SW 1271 (cell line): ENCODE results near the gene USP49.

Experiments used
- DNase-seq, 2 experiments: peaks; one replicate each; lab custom pipeline; 2025; lab: John Stamatoyannopoulos, UW

USP49 gene

DNA sequence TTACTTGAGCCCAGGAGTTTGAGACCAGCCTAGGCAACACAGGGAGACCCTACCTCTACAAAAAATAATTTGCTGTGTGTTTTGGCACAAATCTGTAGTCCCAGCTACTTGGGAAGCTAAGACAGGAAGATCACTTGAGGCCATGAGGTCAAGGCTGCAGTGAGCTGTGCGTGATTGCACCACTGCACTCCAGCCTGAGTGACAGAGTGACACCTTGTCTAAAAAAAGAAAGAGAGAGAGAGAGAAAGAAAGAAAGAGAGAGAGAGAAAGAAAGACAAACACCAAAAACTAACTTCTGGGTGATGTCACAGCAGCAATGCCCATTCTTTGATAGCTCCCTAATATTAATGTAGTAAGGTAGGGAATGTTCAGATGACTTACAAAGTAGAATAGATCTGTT is 20.4 kb downstream of the USP49 start:
- no peak for DNase-seq

- no peak for DNase-seq
Measured at GRCh38 chr6:41872147-41872546, 23.0 kb downstream of the USP49 start.

DNA sequence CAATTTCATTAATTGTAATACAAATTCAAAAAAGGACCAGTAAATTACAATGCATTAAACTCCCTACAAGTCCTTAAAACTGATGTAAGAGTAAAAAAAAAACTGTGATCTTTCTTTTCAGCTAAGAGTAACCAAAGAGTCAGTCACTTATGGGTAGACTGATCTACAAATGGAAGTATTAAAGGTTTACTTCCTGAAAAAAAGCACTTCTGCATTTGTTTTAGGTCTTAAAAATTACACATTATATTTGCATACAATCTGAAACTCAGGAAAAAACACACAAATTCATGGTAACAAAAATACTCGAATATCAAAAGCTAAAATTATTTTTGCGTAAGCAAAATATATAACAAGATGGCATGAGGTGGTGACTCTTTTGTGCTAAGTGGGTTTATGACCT is 23.5 kb downstream of the USP49 start:
- DNase-seq = no peak

DNA sequence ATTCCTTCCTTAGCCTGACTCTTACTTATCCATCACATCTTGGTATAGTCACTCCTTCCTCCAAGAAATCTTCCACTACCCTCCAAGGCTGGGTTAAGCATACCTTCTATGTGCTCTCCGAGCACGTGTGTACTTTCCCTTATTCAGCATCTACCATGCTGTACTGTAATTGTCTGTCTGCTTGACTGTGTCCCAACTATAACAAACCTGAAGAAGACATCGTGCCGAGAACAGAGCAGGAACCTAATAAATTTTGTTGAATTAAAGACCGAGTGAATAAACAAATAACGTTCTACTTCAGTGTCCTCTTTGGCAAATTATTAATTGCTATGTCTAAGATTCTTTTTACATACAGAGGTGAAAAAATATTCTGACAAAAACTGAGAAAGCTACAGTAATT is 35.8 kb downstream of the USP49 start:
- DNase-seq = no peak

- DNase-seq = no peak
Measured at GRCh38 chr6:41858703-41859102, 36.5 kb downstream of the USP49 start.

DNA sequence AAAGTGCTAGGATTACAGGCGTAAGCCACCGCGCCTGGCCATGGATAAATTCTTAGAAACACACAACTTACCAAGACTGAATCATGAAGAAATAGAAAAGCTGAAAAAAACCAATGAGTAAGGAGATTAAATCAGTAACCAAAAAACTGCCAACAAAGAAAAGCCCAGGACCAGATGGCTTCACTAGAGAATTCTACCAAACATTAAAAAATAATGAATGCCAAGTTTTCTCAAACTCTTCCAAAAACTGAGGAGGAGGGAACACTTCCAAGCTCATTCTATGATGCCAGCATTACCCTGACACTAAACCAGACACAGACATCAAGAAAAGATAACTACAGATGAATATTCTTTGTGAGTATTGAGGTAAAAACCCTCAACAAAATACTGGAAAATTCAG is 44.3 kb downstream of the USP49 start:
- DNase-seq = no peak

GRCh38 chr6:41846666-41847237 is 48.4 kb downstream of the USP49 start:
- peak; percentile 58 to 84 for DNase-seq

GRCh38 chr6:41843178-41843577 is 52.0 kb downstream of the USP49 start:
- DNase-seq = no peak

DNA sequence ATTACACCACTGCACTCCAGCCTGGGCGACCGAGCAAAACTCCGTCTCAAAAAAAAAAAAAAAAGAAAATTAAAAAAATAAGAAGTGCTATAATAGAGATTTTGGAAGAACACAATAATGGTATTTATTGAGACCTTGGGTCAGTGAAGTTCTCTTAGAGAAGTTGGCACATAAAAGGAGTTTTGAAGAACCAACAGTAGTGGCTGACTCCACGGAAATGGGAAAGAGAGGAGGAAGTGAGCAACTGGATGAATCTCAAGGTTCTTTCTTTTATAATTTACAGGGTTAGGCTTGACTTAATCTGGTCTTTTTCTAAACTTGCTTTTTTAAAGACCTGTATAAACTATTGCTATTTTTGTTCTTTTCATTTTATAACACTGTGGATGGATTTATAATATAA is 54.8 kb downstream of the USP49 start:
- no peak for DNase-seq

DNA sequence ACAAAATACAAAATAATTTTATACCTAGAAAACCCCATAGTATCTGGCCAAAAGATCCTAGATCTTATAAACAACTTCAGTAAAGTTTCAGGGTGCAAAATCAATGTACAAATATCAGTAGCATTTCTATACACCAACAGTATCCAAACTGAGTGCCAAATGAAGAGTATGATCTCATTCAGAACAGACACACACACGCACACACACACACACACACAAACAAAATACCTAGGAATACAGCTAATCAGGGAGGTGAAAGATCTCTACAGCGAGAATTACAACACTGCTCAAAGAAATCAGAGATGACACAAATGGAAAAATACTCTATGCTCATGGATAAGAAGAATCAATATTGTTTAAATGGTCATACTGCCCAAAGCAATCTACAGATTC is 58.5 kb downstream of the USP49 start:
- no peak for DNase-seq

DNA sequence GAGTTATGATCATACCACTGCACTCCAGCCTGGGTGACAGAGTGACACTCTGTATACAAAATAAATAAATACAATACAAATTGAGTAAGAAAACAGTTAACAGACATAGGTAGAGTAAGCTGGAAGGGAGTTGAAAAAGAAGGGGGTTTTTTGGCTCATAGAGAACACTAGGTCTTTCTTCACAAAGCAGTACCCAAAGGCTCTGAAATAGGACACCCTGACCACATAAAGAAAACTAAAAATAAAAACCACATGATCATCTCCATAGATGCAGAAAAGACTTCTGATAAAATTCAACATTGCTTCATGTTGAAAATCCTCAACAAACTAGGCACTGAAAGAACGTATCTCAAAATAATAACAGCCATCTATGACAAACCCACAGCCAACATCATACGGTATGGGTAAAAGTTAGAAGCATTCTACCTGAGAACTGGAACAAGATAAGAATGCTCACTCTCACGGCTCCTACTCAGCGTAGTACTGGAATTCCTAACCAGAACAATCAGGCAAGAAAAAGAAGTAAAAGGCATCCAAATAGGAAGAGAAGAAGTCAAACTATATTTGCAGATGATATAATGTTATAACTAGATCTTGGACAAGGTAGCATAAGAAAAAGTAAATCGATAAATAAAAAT is 59.0 kb downstream of the USP49 start:
- no peak for DNase-seq

GRCh38 chr6:41832263-41832662 is 62.9 kb downstream of the USP49 start:
- DNase-seq = no peak

GRCh38 chr6:41826343-41827022 is 68.7 kb downstream of the USP49 start:
- no peak for DNase-seq

DNA sequence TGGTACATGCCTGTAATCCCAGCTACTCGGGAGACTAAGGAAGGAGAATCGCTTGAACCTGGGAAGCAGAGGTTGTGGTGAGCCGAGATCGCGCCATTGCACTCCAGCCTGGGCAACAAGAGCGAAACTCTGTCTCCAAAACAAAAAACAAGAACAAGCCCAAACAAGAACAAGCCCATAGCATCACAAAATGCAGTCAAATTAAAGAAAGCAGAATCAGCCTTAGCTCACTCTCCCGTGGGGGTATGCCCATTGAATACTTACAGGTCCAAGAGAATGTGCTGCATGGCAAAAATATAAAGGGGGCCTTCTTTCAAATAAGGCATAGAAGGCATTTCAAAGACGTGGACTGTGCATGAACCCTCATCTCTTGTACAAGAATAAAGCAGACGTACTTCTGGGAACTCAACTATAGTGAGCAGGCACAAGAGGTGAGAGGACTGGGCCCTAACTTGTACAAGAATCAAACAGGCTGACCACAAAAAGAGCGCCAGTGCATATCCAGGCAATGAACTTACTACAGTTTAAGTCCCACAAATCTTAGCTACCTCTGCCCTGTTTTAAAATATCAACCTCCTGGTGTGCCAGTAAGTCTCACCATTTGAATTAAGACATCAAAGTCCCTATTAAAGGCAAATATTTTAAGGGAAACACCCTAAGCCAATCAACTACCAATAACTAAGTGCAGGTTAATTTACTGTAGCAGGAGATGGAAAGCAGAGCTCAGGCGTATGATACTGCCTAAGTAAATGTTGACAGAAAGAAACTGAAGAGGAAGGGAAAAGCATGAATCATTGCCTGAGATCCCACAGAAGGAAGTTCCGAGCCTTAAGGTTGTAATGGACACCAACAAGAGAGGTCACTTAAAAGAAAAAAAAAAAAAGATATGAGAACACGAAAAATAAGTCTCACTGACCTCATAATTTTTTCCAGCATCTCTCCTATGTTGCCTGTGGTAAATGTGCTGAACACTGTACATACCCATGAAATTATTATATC is 70.3 kb downstream of the USP49 start:
- DNase-seq = no peak

DNA sequence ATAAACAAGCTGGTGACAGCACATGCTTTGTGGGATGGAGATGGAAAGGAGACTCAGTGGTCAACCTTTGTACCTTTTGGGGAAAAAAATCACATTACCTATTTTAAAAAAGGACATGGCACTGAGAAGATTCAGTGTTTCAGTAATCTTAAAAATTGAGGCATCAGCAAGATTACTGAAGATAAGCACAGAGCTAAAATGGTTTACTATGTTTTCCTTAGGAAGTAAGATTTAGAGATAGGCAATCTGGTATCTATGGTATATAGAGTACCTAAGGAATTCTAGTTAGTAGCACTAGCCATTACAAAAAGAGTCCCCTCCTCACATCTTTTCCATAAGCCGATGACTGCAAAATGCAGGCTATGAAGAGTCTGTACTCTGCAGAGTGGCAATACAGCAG is 72.0 kb downstream of the USP49 start:
- no peak for DNase-seq

- DNase-seq = no peak
Measured at GRCh38 chr6:41822021-41822420, 73.2 kb downstream of the USP49 start.

DNA sequence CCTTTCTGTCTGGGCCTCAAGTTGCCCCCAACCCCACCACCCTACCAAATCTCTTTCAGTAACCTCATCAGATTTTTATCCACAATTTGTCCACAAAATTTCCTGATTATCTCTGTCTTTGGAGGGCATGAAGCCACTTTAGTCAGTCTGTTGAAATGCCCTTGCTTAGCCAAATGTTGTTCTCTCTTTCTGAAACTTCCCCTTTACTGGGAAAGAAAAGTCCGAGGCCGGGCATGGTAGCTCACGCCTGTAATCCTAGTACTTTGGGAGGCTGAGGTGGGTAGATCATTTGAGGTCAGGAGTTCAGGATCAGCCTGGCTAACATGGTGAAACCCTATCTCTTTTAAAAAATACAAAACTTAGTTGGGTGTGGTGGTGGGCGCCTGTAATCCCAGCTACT is 73.9 kb downstream of the USP49 start:
- no peak for DNase-seq

DNA sequence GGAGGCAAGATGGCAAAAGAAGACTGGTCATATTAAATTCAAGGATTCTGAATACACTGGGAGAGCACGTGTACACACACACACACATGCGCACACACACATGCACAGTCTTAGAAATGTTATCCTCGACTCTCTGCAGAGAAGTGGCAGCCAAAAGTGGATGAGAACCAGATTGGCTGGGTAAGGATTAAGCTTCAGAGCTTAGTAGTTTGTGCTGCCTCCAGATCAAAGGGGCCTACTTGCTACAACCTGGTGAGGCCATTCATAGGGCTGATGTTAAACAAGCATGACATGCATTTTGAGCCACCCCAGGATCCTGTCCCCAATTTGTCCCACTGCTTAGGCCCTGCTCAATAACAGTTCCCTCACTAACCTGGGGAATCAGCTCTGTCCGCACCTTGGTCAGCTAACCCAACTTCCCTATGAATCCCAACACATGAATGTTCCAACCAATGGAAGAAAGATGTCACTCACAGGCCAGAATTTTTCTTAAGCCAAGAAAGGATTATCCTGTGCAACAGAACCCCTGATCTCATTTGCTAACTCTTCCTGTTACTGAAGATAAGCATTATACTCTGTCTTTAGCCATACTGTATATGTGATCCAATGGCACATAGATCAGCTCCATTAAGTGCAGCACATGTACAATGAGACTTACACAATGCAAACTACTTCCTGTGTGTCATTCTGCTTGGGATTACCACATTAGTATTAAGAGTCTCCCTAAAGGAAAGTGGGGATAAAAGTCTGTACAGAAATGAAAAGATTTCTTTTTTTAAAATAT is 76.7 kb downstream of the USP49 start:
- no peak for DNase-seq

DNA sequence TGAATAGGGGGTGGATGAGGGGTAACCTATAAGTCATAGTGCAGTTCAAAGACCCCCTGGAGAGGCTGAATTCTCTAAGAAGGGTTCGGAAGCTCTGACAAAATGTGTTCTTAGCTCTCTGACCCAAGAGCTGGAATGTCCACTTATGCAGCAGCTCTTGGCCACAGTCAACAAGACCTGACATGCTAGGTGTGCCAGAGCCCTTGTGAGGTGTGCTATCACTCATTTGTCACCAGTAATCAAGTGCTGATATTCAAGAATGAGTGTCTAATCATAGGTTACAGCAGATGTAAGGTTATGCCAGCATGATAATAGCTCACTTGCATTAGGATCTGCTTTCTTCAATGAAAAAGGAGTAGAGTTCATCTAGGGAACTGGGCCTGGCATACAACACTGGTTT is 79.6 kb downstream of the USP49 start:
- no peak for DNase-seq

DNA sequence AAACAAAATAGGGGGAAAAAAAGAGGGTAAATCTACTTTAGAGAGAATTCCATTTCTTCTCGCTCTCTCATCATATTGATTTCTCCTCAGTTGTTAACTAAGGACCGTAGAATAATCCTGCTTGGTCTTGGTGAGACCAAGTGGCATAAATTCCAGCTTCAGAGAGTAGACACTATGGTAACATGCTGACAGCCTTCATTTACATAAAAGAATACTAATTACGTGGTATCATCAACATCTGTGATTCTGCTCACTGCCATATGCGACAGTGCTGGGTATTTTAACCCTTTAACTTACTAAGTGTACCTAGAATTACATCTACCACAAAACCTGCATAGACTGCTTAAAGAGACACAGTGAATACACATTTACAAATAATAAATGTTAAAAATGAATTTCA is 80.5 kb downstream of the USP49 start:
- DNase-seq = no peak

DNA sequence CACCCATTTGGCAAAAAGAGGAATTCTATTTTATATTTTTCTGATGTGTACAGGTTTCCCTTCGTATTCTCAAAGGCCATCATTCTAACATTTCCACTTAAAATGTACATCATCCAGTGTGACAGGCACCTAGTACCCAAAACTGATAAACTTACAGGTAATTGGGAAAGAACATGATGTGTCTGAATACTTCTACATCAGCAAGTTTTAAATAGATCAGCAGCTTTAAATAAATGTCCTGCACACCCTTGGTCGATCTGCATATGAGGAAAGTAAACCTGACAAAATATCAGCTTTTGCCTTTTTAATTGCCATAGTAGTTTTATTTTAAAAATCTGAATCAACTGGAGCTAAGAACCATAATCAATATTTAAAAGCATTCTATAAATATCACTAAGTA is 81.2 kb downstream of the USP49 start:
- DNase-seq = no peak

- DNase-seq = no peak
Measured at GRCh38 chr6:41813469-41813868, 81.7 kb downstream of the USP49 start.
